H1 (cell line): ENCODE measurements around the gene OPCML. TPM values are rescaled to one million over a fixed set of nuclear protein-coding genes. Genes with fewer than 3 reads are reported as not detected.
A peak's percentile ranks its signal among the peaks of the same experiment; 100 is the strongest.

Experiments
- CTCF ChIA-PET: fragments of 300-600 bp; sonication (Branson Sonifier 250); formaldehyde crosslinking; loops from one replicate; lab custom pipeline; 2021; ENCODE audit not compliant: partially characterized antibody; lab: Charles Lee
- POLR2A ChIA-PET: fragments of 300-600 bp; sonication (Branson Sonifier 250); formaldehyde crosslinking; loops from one replicate; lab custom pipeline; 2021; ENCODE audit warnings: inconsistent platforms; ENCODE audit not compliant: partially characterized antibody; lab: Charles Lee
- DNase-seq, 2 experiments: peaks; one replicate each; pipeline versions ENCODE4 v3.0.0 to v3.0.0-alpha.2; 2010 to 2022; ENCODE audit warnings: low spot score in 2 of 2, low read depth in 1 of 2, mixed read lengths in 1 of 2
- FAIRE-seq: peaks from 2 replicates; lab custom pipeline; 2011; peaks lifted over from hg19 to GRCh38; lab: Jason Lieb, UNC
- H2AFZ ChIP-seq: 2 replicates; pipeline ENCODE4 v1.8.1; 2012; ENCODE audit warnings: low read length, inconsistent platforms
- H2AK5ac ChIP-seq: 2 replicates; pipeline ENCODE4 v1.6.1; 2013; ENCODE audit warnings: low read depth, low read length
- H2BK120ac ChIP-seq: replicated peaks from 2 replicates; pipeline ENCODE3; 2013; ENCODE audit warnings: low read depth, low read length, inconsistent platforms
- H2BK12ac ChIP-seq: 2 replicates; pipeline ENCODE4 v1.6.1; 2013; ENCODE audit warnings: low read depth, low read length
- H2BK15ac ChIP-seq: 2 replicates; pipeline ENCODE4 v1.6.1; 2013; ENCODE audit warnings: low read length
- H2BK20ac ChIP-seq: 2 replicates; pipeline ENCODE4 v1.6.1; 2013; ENCODE audit warnings: low read length
- H2BK5ac ChIP-seq: 2 replicates; pipeline ENCODE4 v1.6.1; 2013; ENCODE audit warnings: low read depth, low read length
- H3K14ac ChIP-seq: 2 replicates; pipeline ENCODE4 v1.6.1; 2013; ENCODE audit warnings: inconsistent platforms; ENCODE audit not compliant: insufficient read length
- H3K18ac ChIP-seq: 2 replicates; pipeline ENCODE4 v1.6.1; 2013; ENCODE audit warnings: low read length; ENCODE audit errors: extremely low read depth
- H3K23ac ChIP-seq: 2 replicates; pipeline ENCODE4 v1.6.1; 2013; ENCODE audit warnings: inconsistent platforms; ENCODE audit not compliant: insufficient read length
- H3K23me2 ChIP-seq: 2 replicates; pipeline ENCODE4 v1.6.1; 2013; ENCODE audit warnings: low read depth, low read length
- H3K27ac ChIP-seq: 2 replicates; pipeline ENCODE4 v1.6.1; 2011; ENCODE audit warnings: low read depth, low read length, inconsistent platforms
- H3K27me3 ChIP-seq, 4 experiments: replicated peaks in 1 of 4; 1 replicate in 1 of 4; 2 replicates in 3 of 4; pipeline versions ENCODE4 v1.6.1 to v1.8.1; 2011 to 2013; ENCODE audit warnings: low read length in 3 of 4, mild to moderate bottlenecking in 3 of 4, inconsistent platforms in 2 of 4, mixed read lengths in 2 of 4, moderate library complexity in 1 of 4; ENCODE audit not compliant: control insufficient read depth in 3 of 4, insufficient read depth in 3 of 4; ENCODE audit errors: extremely low read depth in 1 of 4
- H3K36me3 ChIP-seq, 4 experiments: 2 replicates each; pipeline versions ENCODE4 v1.6.1 to v1.8.1; 2011 to 2013; ENCODE audit warnings: mild to moderate bottlenecking in 4 of 4, low read length in 3 of 4, moderate library complexity in 2 of 4, control low read depth in 1 of 4, inconsistent platforms in 1 of 4; ENCODE audit not compliant: insufficient read depth in 4 of 4, control insufficient read depth in 2 of 4
- H3K4ac ChIP-seq: replicated peaks from 2 replicates; pipeline ENCODE3; 2013; ENCODE audit warnings: low read length, low read depth, mixed read lengths, inconsistent platforms; ENCODE audit not compliant: insufficient read length
- H3K4me1 ChIP-seq, 4 experiments: replicated peaks in 1 of 4; 1 replicate in 1 of 4; 2 replicates in 3 of 4; pipeline versions ENCODE4 v1.6.1 to v1.8.1; 2011 to 2013; ENCODE audit warnings: low read length in 3 of 4, inconsistent platforms in 2 of 4, mixed read lengths in 1 of 4; ENCODE audit not compliant: insufficient read depth in 4 of 4, control insufficient read depth in 3 of 4
- H3K4me2 ChIP-seq, 2 experiments: 2 replicates each; pipeline versions ENCODE4 v1.6.1 to v1.8.1; 2011 to 2013; ENCODE audit warnings: low read depth in 2 of 2, low read length in 2 of 2, control low read depth in 1 of 2, inconsistent platforms in 1 of 2, mild to moderate bottlenecking in 1 of 2; ENCODE audit not compliant: insufficient read depth in 1 of 2
- H3K4me3 ChIP-seq, 4 experiments: fragments of 200-600, 300-600 bp in 1 of 4; sonication (generic), shearing (Covaris generic), sonication (Bioruptor Twin) in 1 of 4; 2 replicates each; pipeline versions ENCODE4 v1.5.1 to v1.8.1; 2011 to 2016; ENCODE audit warnings: low read length in 4 of 4, low read depth in 3 of 4, control low read depth in 2 of 4, inconsistent platforms in 2 of 4, mild to moderate bottlenecking in 2 of 4, mixed read lengths in 1 of 4, moderate library complexity in 1 of 4; ENCODE audit not compliant: insufficient read depth in 2 of 4; ENCODE audit errors: extremely low read depth in 1 of 4
- H3K56ac ChIP-seq: replicated peaks from 2 replicates; pipeline ENCODE3; 2013; ENCODE audit warnings: low read depth, mild to moderate bottlenecking, mixed read lengths, low read length, inconsistent platforms; ENCODE audit not compliant: insufficient read length
- H3K79me1 ChIP-seq: 2 replicates; pipeline ENCODE4 v1.6.1; 2013; ENCODE audit warnings: low read depth, low read length, control low read depth
- H3K79me2 ChIP-seq, 2 experiments: 2 replicates each; pipeline versions ENCODE4 v1.6.1 to v1.8.1; 2012 to 2013; ENCODE audit warnings: low read length in 2 of 2, mild to moderate bottlenecking in 2 of 2, inconsistent platforms in 1 of 2; ENCODE audit not compliant: insufficient read depth in 2 of 2, control insufficient read depth in 1 of 2
- H3K9ac ChIP-seq, 4 experiments: replicated peaks in 1 of 4; 1 replicate in 1 of 4; 2 replicates in 3 of 4; pipeline versions ENCODE4 v1.6.1 to v1.8.1; 2011 to 2013; ENCODE audit warnings: low read depth in 3 of 4, low read length in 3 of 4, control low read depth in 2 of 4, mild to moderate bottlenecking in 2 of 4, moderate library complexity in 2 of 4, inconsistent platforms in 1 of 4; ENCODE audit errors: extremely low read depth in 1 of 4
- H3K9me3 ChIP-seq, 2 experiments: 2 replicates each; pipeline versions ENCODE4 v1.6.1 to v1.8.1; 2012 to 2013; ENCODE audit warnings: mild to moderate bottlenecking in 2 of 2, moderate library complexity in 2 of 2, control low read depth in 1 of 2, inconsistent platforms in 1 of 2, low read depth in 1 of 2, low read length in 1 of 2, mixed read lengths in 1 of 2; ENCODE audit not compliant: insufficient read depth in 2 of 2
- H4K20me1 ChIP-seq, 2 experiments: replicated peaks in 1 of 2; 2 replicates each; pipeline versions ENCODE3 to v1.8.1; 2011 to 2013; ENCODE audit warnings: inconsistent platforms in 2 of 2, low read length in 2 of 2, mild to moderate bottlenecking in 1 of 2; ENCODE audit not compliant: insufficient read depth in 2 of 2, control insufficient read depth in 1 of 2
- H4K5ac ChIP-seq: 2 replicates; pipeline ENCODE4 v1.6.1; 2013; ENCODE audit warnings: low read length, low read depth, mixed read lengths, inconsistent platforms; ENCODE audit not compliant: insufficient read length
- H4K8ac ChIP-seq: 2 replicates; pipeline ENCODE4 v1.8.0; 2013; ENCODE audit warnings: mild to moderate bottlenecking, moderate library complexity, low read length, inconsistent platforms; ENCODE audit not compliant: insufficient read depth; ENCODE audit errors: extremely low read depth
- H4K91ac ChIP-seq: replicated peaks from 2 replicates; pipeline ENCODE3; 2013; ENCODE audit warnings: low read length, mixed read lengths, inconsistent platforms; ENCODE audit not compliant: insufficient read length
- CTBP2 ChIP-seq: IDR thresholded peaks from 2 replicates; pipeline ENCODE4 v1.7.0; 2011; ENCODE audit warnings: borderline replicate concordance, mild to moderate bottlenecking, moderate library complexity, mixed read lengths, low read length; ENCODE audit not compliant: insufficient read depth, insufficient read length
- EGR1 ChIP-seq: IDR thresholded peaks from 2 replicates; pipeline ENCODE4 v1.6.1; 2011; ENCODE audit warnings: low read depth, low read length, borderline replicate concordance
- PHF8 ChIP-seq: fragments of 200-600 bp; sonication (generic); conservative IDR thresholded peaks from 2 replicates; pipeline ENCODE4 v1.7.1; 2012; ENCODE audit warnings: low read depth, mild to moderate bottlenecking, inconsistent platforms, low read length, moderate library complexity
- POU5F1 ChIP-seq: IDR thresholded peaks from 2 replicates; pipeline ENCODE4 v1.6.1; 2011; ENCODE audit warnings: low read depth, mild to moderate bottlenecking, low read length, moderate library complexity
- RXRA ChIP-seq: IDR thresholded peaks from 2 replicates; pipeline ENCODE4 v1.6.1; 2011; ENCODE audit warnings: low read depth, mild to moderate bottlenecking, low read length, moderate library complexity; ENCODE audit not compliant: insufficient read depth
- TCF12 ChIP-seq: IDR thresholded peaks from 2 replicates; pipeline ENCODE4 v1.6.1; 2011; ENCODE audit warnings: low read depth, mild to moderate bottlenecking, low read length
- WGBS, 2 experiments: shearing (Covaris generic) in 1 of 2; methylation state at CpG; one replicate each; pipeline versions ENCODE4 v1.1.6 to v1.1.7; 2013 to 2015; ENCODE audit warnings: low lambda C conversion rate in 2 of 2, mixed read lengths in 2 of 2, inconsistent platforms in 1 of 2, low coverage in 1 of 2, missing lambda C conversion rate in 1 of 2; ENCODE audit not compliant: insufficient replicate concordance in 2 of 2, insufficient coverage in 1 of 2, insufficient read length in 1 of 2; ENCODE audit errors: extremely low coverage in 1 of 2, missing lambda C conversion rate in 1 of 2; 5-methylcytosine and 5-hydroxymethylcytosine counted together
- polyA plus RNA-seq, 7 experiments: library from polyadenylated mRNA; depleted of rRNA in 3 of 7; stranded (reverse) in 5 of 7; unstranded in 2 of 7; fragments of >200 nt in 5 of 7; fragments of 200-250 nt in 2 of 7; gene quantifications; 1 replicate in 5 of 7; 2 replicates in 1 of 7; 4 replicates in 1 of 7; pipeline versions ENCODE4 v1.2.1 to v1.2.3, GENCODE V29; 2011 to 2013; ENCODE audit warnings: missing spikeins in 2 of 7, mixed read lengths in 2 of 7
- total RNA-seq: library from RNA; stranded (reverse); fragmentation: NEBNext Ultra II Directional; extraction: Animal tissue kit (Norgen Biotek cat#: 25700); gene quantifications from 2 replicates; pipeline ENCODE4 v1.2.1, GENCODE V29; 2021

Gene OPCML
- total and polyA plus RNA-seq, 2 of the 8 experiments (the other 6 are each of a cell fraction or from before 2014, with no cell fraction given), result 2.3 to 3.1 TPM

- Histone ChIP-seq H3K9ac (no peak overlapping the region), H3K4me1 (peaks cover 0 to 4% (median 0%) of the 10 kb centered on the region in 4 experiments; a peak in 2 of 7 replicates), H2BK20ac (no peak overlapping the region), H2BK5ac (no peak overlapping the region; the same call in 1 of the 2 replicates), H2AK5ac (no peak overlapping the region), H4K20me1 (no peaks in the 10 kb centered on the region), H3K27ac (no peak overlapping the region), H4K8ac (no peak overlapping the region), H3K56ac (no peak overlapping the region), H2AFZ (no peak overlapping the region), H2BK120ac (no peak overlapping the region), H3K79me2 (no peaks in the 10 kb centered on the region), H3K18ac (no peak overlapping the region), H3K79me1 (no peaks in the 10 kb centered on the region), H3K14ac (no peak overlapping the region), H3K36me3 (no peaks in the 10 kb centered on the region), H3K9me3 (no peaks in the 10 kb centered on the region), H3K27me3 (no peaks in the 10 kb centered on the region), H3K4me2 (no peak overlapping the region), H2BK15ac (0 out of 2 replicates have a peak overlapping the region, but pooled peaks have one; percentile 5), H3K4ac (no peak overlapping the region), H3K4me3 (no peak overlapping the region), H3K23ac (no peak overlapping the region), H2BK12ac (no peak overlapping the region), H4K91ac (no peak overlapping the region), H3K23me2 (no peaks in the 10 kb centered on the region), H4K5ac (no peak overlapping the region)
- no peak for TF ChIP-seq POU5F1
- no peak for TF ChIP-seq PHF8
- TF ChIP-seq TCF12, result no peak
- TF ChIP-seq EGR1, result no peak
- TF ChIP-seq RXRA, result no peak
- TF ChIP-seq CTBP2, result no peak
- ChIA-PET CTCF (interaction anchor here (1.7 to 2.1 kb wide), 2 partner anchors 55 to 56 kb away, joined by 3 to 8 read pairs; no protein-coding TSS in a partner anchor), POLR2A (no interaction called here)
- FAIRE-seq (no peak), DNase-seq (no peak)
- 90% methylated on average over 6 of the region's 6 CpGs; no CpG with 5 or more reads in 1 of the 2 experiments for WGBS, 2 experiments
Observed at GRCh38 chr11:132886335-132886734, 646.0 kb downstream of the OPCML start.
